GM12891 (cell line): Measurements from ENCODE around the gene SCFD2.

Experiments used
- PAX5 ChIP-seq: IDR thresholded peaks from 2 replicates; pipeline ENCODE4 v1.6.1; 2011; ENCODE audit warnings: low read length, moderate library complexity, mild to moderate bottlenecking; ENCODE audit not compliant: insufficient read depth, severe bottlenecking
- POLR2A ChIP-seq: IDR thresholded peaks from 2 replicates; pipeline ENCODE4 v1.6.1; 2011; ENCODE audit warnings: low read depth, low read length, control low read depth
- POLR2AphosphoS5 ChIP-seq: IDR thresholded peaks from 2 replicates; pipeline ENCODE4 v1.6.1; 2011; ENCODE audit warnings: low read depth, low read length, control low read depth
- SPI1 ChIP-seq: IDR thresholded peaks from 2 replicates; pipeline ENCODE4 v1.6.1; 2011; ENCODE audit warnings: low read depth, low read length, control low read depth
- TAF1 ChIP-seq: IDR thresholded peaks from 2 replicates; pipeline ENCODE4 v1.6.1; 2011; ENCODE audit warnings: low read depth, low read length, control low read depth

DNA sequence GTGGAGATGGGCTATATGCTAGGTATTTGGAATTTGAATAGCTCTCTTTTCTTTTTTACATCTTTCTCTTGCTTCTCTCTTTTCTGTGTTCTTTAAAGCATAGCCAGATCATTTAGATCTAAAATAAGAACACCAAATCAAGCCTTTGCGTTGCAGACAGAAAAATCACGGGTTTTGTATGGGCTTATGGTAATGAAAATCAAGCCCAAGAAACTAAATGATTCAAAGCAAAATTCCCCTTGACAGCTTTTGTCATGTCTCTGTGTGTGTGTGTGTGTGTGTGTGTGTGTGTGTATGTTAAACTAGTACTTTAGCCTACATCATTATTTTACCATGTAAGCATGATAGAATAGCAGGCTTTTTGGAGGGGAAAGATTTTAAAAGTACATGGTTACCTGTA is 505.5 kb downstream of the SCFD2 start:
- no peak for TF ChIP-seq POLR2A
- no peak for TF ChIP-seq TAF1
- TF ChIP-seq POLR2AphosphoS5: no peak
- no peak for TF ChIP-seq SPI1
- TF ChIP-seq PAX5: no peak
